Prostate gland (tissue), 2 donors: ENCODE measurements around the gene TRPC1. TPM values are rescaled to one million over a fixed set of nuclear protein-coding genes. Genes with fewer than 3 reads are reported as not detected.
"Not testable (repeated sequence)": the region's sequence is repeated elsewhere in the genome, so short reads cannot be mapped to it uniquely, and the experiment has no call there.

Source experiments
- DNase-seq: peaks from one replicate; pipeline ENCODE4 v3.0.0-alpha.2; 2019; ENCODE audit warnings: low spot score
- H3K27ac ChIP-seq, 2 donors: fragments of 200-600 bp; sonication (generic); 2 replicates each; pipeline ENCODE4 v1.5.1; 2017 to 2019
- H3K27me3 ChIP-seq: fragments of 200-600 bp; sonication (generic); replicated peaks from 2 replicates; pipeline ENCODE4 v1.5.1; 2019; ENCODE audit not compliant: insufficient read depth
- H3K36me3 ChIP-seq, 2 donors: fragments of 200-600 bp; sonication (generic); 1 replicate in 1 of 2; 2 replicates in 1 of 2; pipeline versions ENCODE4 v1.5.1 to v1.8.1; 2017 to 2019
- H3K4me1 ChIP-seq: fragments of 200-600 bp; sonication (generic); replicated peaks from 2 replicates; pipeline ENCODE4 v1.5.1; 2019
- H3K4me3 ChIP-seq, 2 donors: fragments of 200-600 bp; sonication (generic); 2 replicates each; pipeline ENCODE4 v1.5.1; 2017 to 2019
- H3K9me3 ChIP-seq: fragments of 200-600 bp; sonication (generic); 2 replicates; pipeline ENCODE4 v1.5.1; 2017
- POLR2A ChIP-seq: fragments of 450-650 bp; IDR thresholded peaks from one replicate; pipeline ENCODE4 v1.6.1; 2016; ENCODE audit warnings: antibody characterized with exemption, mild to moderate bottlenecking
- POLR2AphosphoS5 ChIP-seq: sonication (generic); formaldehyde crosslinking; IDR thresholded peaks from one replicate; pipeline ENCODE4 v1.6.1; 2017; ENCODE audit warnings: antibody characterized with exemption
- WGBS: methylation state at CpG from one replicate; pipeline ENCODE4 v1.1.5; 2018; 5-methylcytosine and 5-hydroxymethylcytosine counted together
- intact Hi-C: fragments of 100-400 bp; cut with DNase I; formaldehyde crosslinking; loops from one replicate; pipeline ENCODE4 v1.14.2; 2022
- total RNA-seq, 2 donors: library from RNA; depleted of rRNA; stranded (reverse); fragments of >200 nt; gene quantifications; one replicate each; pipeline ENCODE4 v1.1.0, GENCODE V29; 2016
- TF ChIP-seq, protein P1 (sequence below), 4 experiments: fragments of 200-600 bp in 2 of 4; fragments of 450-650 bp in 2 of 4; sonication (generic) in 2 of 4; IDR thresholded peaks; 1 replicate in 3 of 4; 2 replicates in 1 of 4; pipeline ENCODE4 v1.5.1; 2016 to 2019; ENCODE audit warnings: antibody characterized with exemption in 4 of 4, mild to moderate bottlenecking in 2 of 4, moderate library complexity in 2 of 4

The TRPC1 gene
- total RNA-seq, 2 donors from 2014 or later = 8.1 to 12.8 TPM

DNA sequence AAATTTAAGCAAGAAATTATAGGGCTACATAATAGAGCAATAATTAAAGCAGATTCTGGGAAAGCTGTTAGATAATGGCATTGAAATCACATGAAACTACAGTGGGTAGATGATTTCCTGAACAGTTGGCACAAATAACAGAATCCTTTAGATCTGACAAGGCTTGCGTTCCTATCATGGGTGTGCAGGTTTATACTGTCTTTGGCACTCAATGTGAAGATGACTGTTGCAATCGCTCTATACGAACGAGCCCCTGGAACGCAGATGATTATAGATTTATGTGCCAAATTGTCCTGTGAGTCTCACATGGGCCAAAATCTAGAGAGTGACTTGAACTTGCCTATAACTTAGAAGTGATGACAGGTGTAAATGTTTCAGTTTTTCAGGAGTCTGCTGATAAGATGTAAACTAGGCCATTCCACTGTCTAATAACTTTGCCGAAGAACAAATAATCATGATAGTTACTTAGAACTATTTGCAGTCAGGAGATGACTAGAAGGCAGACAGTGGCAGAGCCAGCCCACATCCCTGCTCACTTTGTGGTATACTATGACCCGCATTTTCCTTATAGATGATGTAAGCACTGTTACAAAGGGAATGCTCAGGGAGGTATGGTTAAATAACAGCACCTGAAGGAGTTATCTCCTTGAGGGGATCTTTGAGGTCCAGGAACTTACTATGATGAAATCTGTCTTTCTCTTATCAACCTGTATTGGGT, 30.5 kb upstream of the TRPC1 start:
- Histone ChIP-seq H3K9me3 (no peaks in the 10 kb centered on the region), H3K27ac (no peak overlapping the region), H3K4me3 (no peak overlapping the region), H3K27me3 (no peaks in the 10 kb centered on the region), H3K36me3 (no peaks in the 10 kb centered on the region), H3K4me1 (no peaks in the 10 kb centered on the region)
- no peak for DNase-seq
- no peak for TF ChIP-seq POLR2A
- TF ChIP-seq, protein P1, sequence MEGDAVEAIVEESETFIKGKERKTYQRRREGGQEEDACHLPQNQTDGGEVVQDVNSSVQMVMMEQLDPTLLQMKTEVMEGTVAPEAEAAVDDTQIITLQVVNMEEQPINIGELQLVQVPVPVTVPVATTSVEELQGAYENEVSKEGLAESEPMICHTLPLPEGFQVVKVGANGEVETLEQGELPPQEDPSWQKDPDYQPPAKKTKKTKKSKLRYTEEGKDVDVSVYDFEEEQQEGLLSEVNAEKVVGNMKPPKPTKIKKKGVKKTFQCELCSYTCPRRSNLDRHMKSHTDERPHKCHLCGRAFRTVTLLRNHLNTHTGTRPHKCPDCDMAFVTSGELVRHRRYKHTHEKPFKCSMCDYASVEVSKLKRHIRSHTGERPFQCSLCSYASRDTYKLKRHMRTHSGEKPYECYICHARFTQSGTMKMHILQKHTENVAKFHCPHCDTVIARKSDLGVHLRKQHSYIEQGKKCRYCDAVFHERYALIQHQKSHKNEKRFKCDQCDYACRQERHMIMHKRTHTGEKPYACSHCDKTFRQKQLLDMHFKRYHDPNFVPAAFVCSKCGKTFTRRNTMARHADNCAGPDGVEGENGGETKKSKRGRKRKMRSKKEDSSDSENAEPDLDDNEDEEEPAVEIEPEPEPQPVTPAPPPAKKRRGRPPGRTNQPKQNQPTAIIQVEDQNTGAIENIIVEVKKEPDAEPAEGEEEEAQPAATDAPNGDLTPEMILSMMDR (IDR thresholded peaks at IDR 0.05) = no peak
- no peak for TF ChIP-seq POLR2AphosphoS5
- intact Hi-C loops = no loop called here
- 82% methylated on average over 7 of the region's 7 CpGs for WGBS

DNA sequence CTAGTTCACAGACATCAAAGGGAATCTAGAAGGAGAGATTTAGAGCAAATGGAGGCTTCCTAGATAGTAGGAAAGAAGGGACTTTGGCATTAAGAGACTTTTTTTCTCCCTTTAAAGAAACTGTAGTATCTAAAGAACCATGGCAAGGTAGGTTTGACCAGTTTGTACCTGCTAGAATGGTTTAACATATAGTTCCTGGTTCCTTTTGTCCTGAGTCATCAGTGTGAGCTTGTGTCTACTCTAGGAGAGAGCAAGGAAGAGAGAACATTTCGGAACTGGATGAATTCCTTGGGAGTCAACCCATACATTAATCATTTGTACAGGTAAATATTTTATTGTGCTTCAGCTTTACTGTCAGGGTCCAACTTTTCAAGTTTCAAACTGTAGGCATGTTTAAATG, 29.6 kb upstream of the TRPC1 start:
- no peak overlapping the region for H3K4me3 ChIP-seq
- no peaks in the 10 kb centered on the region for H3K36me3 ChIP-seq
- H3K4me1 ChIP-seq = no peaks in the 10 kb centered on the region
- no peak for DNase-seq
- H3K27ac ChIP-seq = no peak overlapping the region
- intact Hi-C loops = no loop called here
- H3K27me3 ChIP-seq = no peaks in the 10 kb centered on the region
- H3K9me3 ChIP-seq = no peaks in the 10 kb centered on the region
- 89% methylated on average over 1 of the region's 1 CpG for WGBS
- TF ChIP-seq, protein P1 (IDR thresholded peaks at IDR 0.05) = no peak
- no peak for TF ChIP-seq POLR2AphosphoS5
- no peak for TF ChIP-seq POLR2A

DNA sequence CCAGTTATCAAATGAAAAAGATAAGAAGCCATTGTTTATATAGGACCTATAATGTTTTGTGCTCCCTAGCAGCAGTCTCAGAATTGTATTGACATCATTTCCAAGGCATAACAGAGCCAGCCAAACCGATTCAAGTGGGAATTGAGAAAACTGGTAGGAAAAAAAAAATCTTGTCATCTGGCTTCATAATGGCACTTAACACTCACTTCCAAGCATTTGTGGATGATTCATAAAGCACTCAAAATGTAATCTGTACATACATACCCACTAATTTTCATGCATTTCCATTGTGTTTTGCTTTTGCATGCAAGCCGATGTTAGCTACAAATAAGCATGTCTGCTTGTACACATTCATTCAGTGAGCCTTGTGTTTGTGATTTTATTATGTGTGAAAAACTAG, 18.6 kb upstream of the TRPC1 start:
- intact Hi-C loops = no loop called here
- no peak for DNase-seq
- no peak overlapping the region for H3K4me3 ChIP-seq
- TF ChIP-seq POLR2A = no peak
- TF ChIP-seq, protein P1 (IDR thresholded peaks at IDR 0.05) = no peak
- TF ChIP-seq POLR2AphosphoS5 = no peak
- no peaks in the 10 kb centered on the region for H3K4me1 ChIP-seq
- no peaks in the 10 kb centered on the region for H3K27me3 ChIP-seq
- no peak overlapping the region for H3K27ac ChIP-seq
- no peaks in the 10 kb centered on the region for H3K36me3 ChIP-seq
- 45% methylated on average over 2 of the region's 2 CpGs for WGBS
- no peaks in the 10 kb centered on the region for H3K9me3 ChIP-seq

DNA sequence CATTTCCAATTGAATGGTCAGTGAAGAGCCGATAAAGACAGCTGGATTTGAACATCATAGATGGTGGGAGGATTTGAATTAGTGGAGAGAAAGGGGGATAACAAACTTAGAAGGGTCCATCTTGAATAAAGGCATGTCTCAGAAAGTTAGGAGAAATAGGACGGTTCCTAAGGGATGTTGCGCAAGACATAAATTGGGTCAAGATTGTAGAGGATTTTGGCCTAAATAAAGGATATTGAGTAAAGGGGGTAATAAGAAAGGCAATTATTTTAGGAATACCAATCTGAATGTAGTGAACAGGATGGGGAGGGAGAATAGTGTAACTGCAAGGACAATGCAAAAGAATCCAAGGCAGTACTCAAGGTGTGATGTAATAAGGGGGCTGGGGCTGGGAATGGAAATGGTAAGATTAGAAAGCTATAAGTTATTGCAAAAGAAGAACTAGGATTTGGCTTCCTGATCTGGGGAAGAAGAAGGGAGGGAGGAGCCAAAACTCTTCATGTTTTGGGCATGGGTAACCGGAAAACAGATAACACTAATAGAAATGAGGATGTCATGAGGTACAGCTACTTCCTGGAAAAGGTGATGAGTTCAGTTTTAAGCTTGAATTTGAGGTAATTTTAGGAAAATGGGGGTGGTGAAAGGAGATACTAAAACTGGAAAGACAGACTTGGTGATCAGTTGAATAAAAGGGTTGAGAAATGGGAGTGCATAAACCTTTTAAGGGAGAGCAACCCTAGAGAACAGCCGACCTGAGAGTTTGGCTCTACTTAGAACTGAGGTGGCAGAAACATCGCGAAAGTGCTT, 17.3 kb upstream of the TRPC1 start:
- no peaks in the 10 kb centered on the region for H3K9me3 ChIP-seq
- WGBS = 87% methylated on average over 7 of the region's 7 CpGs
- H3K4me3 ChIP-seq = no peak overlapping the region
- no peak for DNase-seq
- no peaks in the 10 kb centered on the region for H3K36me3 ChIP-seq
- no peaks in the 10 kb centered on the region for H3K27me3 ChIP-seq
- TF ChIP-seq, protein P1 (IDR thresholded peaks at IDR 0.05) = no peak
- TF ChIP-seq POLR2A (no peak), POLR2AphosphoS5 (no peak)
- H3K27ac ChIP-seq = no peak overlapping the region
- no peaks in the 10 kb centered on the region for H3K4me1 ChIP-seq
- intact Hi-C loops = no loop called here

DNA sequence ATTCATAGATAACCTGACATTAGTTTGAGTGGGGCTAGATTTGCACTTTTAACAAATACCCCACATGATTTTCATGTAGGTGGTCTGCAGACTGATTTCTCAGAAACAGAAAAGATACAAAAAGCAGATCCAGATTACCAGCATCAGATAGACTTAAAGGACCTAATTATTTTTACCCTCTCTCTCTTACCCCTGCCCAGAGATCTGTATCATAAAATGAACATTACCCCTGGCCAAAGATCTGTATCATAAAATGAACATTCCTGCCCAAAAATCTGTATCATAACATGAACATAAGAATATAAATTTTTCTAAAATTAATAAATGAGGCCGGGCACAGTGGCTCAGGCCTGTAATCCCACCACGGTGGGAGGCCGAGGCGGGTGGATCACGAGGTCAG, 14.6 kb upstream of the TRPC1 start:
- no peaks in the 10 kb centered on the region for H3K27me3 ChIP-seq
- 94% methylated on average over 5 of the region's 5 CpGs for WGBS

DNA sequence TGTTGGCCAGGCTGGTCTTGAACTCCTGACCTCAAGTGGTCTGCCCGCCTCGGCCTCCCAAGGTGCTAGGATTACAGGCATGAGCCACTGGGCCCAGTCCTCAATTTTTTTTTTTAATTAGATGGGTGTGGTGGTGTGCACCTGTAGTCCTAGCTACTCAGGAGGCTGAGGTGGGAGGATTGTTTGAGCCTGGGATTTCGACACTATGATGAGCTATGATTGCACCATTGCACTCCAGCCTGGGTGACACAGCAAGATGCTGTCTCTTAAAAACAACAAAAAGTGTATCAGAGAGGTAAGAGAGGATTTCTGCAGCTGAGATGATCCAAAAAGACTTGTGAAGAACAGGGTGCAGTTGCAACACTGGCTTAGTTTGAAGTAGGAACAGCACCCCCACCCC, 9.0 kb upstream of the TRPC1 start:
- intact Hi-C loops, H3K9me3 ChIP-seq, H3K4me3 ChIP-seq, H3K4me1 ChIP-seq, H3K36me3 ChIP-seq, DNase-seq, H3K27ac ChIP-seq, H3K27me3 ChIP-seq: not testable (repeated sequence)
- 96% methylated on average over 3 of the region's 3 CpGs for WGBS

More for the DNA sequence above, 14.6 kb upstream of the TRPC1 start:
- DNase-seq = no peak
- no peaks in the 10 kb centered on the region for H3K4me1 ChIP-seq
- H3K9me3 ChIP-seq = no peaks in the 10 kb centered on the region
- H3K27ac ChIP-seq = no peak overlapping the region
- H3K36me3 ChIP-seq = no peaks in the 10 kb centered on the region
- intact Hi-C loops = no loop called here
- TF ChIP-seq POLR2AphosphoS5 (no peak), POLR2A (no peak)
- H3K4me3 ChIP-seq = no peak overlapping the region
